Gastrocnemius medialis (tissue), 4 donors: ENCODE measurements around the gene PARD3B. TPM values are rescaled to one million over a fixed set of nuclear protein-coding genes. Genes with fewer than 3 reads are reported as not detected.

ENCODE experiments used
- ATAC-seq, 2 donors: fragments of 150-250 bp; one replicate each; pipeline ENCODE4 v1.9.1; 2016
- DNase-seq, 2 donors: peaks; one replicate each; pipeline ENCODE4 v3.0.0-alpha.2; 2019
- H3K27ac ChIP-seq, 4 donors: fragments of 200-600 bp; sonication (generic); 1 replicate in 1 of 4; 2 replicates in 3 of 4; pipeline ENCODE4 v1.5.1; 2016 to 2018; ENCODE audit warnings: mild to moderate bottlenecking in 2 of 4, moderate library complexity in 1 of 4
- H3K27me3 ChIP-seq, 3 donors: fragments of 200-600 bp; sonication (generic) in 2 of 3; 1 replicate in 1 of 3; 2 replicates in 2 of 3; pipeline versions ENCODE4 v1.5.1 to v1.6.0; 2016 to 2019; ENCODE audit warnings: mild to moderate bottlenecking in 1 of 3, moderate library complexity in 1 of 3
- H3K36me3 ChIP-seq, 2 donors: fragments of 200-600 bp; sonication (generic) in 1 of 2; one replicate each; pipeline ENCODE4 v1.5.1; 2017 to 2018
- H3K4me1 ChIP-seq, 2 donors: fragments of 200-600 bp; sonication (generic) in 1 of 2; one replicate each; pipeline ENCODE4 v1.5.1; 2016 to 2017; ENCODE audit warnings: mild to moderate bottlenecking in 2 of 2
- H3K4me3 ChIP-seq, 4 donors: fragments of 200-600 bp; sonication (generic) in 3 of 4; 1 replicate in 1 of 4; 2 replicates in 3 of 4; pipeline ENCODE4 v1.5.1; 2016 to 2019; ENCODE audit warnings: mild to moderate bottlenecking in 2 of 4
- H3K9me3 ChIP-seq, 3 donors: fragments of 200-600 bp; sonication (generic) in 2 of 3; 1 replicate in 1 of 3; 2 replicates in 2 of 3; pipeline ENCODE4 v1.5.1; 2016 to 2019
- POLR2A ChIP-seq, 2 donors: fragments of 450-650 bp; IDR thresholded peaks; one replicate each; pipeline ENCODE4 v1.6.1; 2017; ENCODE audit warnings: antibody characterized with exemption in 2 of 2, mild to moderate bottlenecking in 2 of 2, moderate library complexity in 2 of 2
- in situ Hi-C, 4 donors: fragments of 200-750 bp; cut with MboI; loops; one replicate each; pipeline versions ENCODE4 v1.15.0 to v1.8.0; 2017; ENCODE audit warnings: low sequenced_read_pairs in 4 of 4
- intact Hi-C: fragments of 100-400 bp; cut with DNase I; formaldehyde crosslinking; loops from one replicate; pipeline ENCODE4 v1.15.1; 2023; ENCODE audit warnings: low total_unique reads
- total RNA-seq, 4 donors: library from RNA; depleted of rRNA; stranded (reverse); fragments of >200 nt; gene quantifications; one replicate each; pipeline versions ENCODE4 v1.1.0 to v1.2.3, GENCODE V29; 2016
- TF ChIP-seq, protein P1 (sequence below), 5 experiments: fragments of 450-650 bp in 3 of 5; fragments of 200-600 bp in 2 of 5; sonication (generic) in 2 of 5; IDR thresholded peaks in 4 of 5; conservative IDR thresholded peaks in 1 of 5; 1 replicate in 4 of 5; 2 replicates in 1 of 5; pipeline ENCODE4 v1.5.1; 2016 to 2019; ENCODE audit warnings: antibody characterized with exemption in 5 of 5, mild to moderate bottlenecking in 3 of 5, moderate library complexity in 3 of 5

Gene PARD3B
- total RNA-seq, 4 donors from 2014 or later = 2.2 to 15.5 (median 4.6) TPM

DNA sequence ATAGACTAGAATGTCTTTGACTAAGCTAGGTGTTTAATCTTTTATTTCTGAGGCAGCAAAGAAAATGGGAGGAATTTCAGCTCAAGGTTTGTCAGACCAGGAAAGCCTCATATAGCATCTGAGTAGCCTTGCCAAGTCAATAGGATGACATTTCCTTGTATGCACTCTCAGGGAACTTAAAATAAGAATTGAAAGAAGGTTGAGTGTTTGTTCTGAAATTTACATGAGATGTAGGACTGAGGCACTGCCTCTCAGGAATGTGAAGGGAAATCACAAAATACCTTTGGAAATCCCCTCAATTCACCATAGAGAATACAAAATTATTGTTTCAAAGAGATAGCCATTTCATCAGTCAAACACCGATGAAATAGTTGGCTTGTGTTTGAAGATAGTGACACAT lies 745.0 kb downstream of the PARD3B start:
- in situ Hi-C loops = no loop called here
- Histone ChIP-seq H3K4me1 (no peaks in the 10 kb centered on the region), H3K27ac (no peak overlapping the region), H3K36me3 (no peaks in the 10 kb centered on the region), H3K9me3 (no peaks in the 10 kb centered on the region), H3K27me3 (no peaks in the 10 kb centered on the region), H3K4me3 (no peak overlapping the region)
- ATAC-seq = no peak
- no peak for DNase-seq
- intact Hi-C loops = no loop called here
- TF ChIP-seq, protein P1, sequence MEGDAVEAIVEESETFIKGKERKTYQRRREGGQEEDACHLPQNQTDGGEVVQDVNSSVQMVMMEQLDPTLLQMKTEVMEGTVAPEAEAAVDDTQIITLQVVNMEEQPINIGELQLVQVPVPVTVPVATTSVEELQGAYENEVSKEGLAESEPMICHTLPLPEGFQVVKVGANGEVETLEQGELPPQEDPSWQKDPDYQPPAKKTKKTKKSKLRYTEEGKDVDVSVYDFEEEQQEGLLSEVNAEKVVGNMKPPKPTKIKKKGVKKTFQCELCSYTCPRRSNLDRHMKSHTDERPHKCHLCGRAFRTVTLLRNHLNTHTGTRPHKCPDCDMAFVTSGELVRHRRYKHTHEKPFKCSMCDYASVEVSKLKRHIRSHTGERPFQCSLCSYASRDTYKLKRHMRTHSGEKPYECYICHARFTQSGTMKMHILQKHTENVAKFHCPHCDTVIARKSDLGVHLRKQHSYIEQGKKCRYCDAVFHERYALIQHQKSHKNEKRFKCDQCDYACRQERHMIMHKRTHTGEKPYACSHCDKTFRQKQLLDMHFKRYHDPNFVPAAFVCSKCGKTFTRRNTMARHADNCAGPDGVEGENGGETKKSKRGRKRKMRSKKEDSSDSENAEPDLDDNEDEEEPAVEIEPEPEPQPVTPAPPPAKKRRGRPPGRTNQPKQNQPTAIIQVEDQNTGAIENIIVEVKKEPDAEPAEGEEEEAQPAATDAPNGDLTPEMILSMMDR (IDR thresholded peaks at IDR 0.05 in 4 of 5, conservative IDR thresholded peaks at IDR 0.05 in 1 of 5) = no peak
- TF ChIP-seq POLR2A (IDR thresholded peaks at IDR 0.05) = no peak

DNA sequence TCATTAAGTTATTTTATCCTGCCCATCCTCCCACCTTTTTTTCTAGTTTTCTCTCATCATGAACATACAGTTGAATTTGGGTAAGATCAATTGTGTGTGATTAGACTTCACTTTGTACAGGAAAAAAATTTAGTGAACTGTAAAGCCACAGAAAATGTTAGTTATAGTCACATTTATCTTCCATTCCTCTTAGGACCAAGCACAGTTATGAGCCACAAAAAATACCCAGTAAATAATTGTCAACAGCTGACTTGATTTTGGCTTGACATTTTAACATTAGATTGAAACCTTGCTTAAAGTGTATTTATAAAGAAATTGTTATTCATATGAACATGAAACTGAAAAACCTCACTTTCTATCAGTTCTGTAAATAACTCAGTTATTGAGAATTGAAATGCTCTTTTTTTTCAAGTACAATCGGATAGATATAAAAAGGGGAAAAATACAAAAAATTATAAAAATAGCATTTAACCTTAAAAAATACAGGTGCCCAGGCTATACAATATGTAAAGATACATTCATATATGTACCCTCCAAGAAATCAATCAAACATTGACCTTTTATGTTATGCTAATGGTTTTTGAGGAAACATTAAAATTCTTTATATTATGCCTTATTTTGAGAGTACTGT lies 747.5 kb downstream of the PARD3B start:
- intact Hi-C loops = no loop called here
- H3K27ac ChIP-seq = no peak overlapping the region
- DNase-seq (no peak), ATAC-seq (no peak)
- TF ChIP-seq, protein P1 (IDR thresholded peaks at IDR 0.05 in 4 of 5, conservative IDR thresholded peaks at IDR 0.05 in 1 of 5) = no peak
- TF ChIP-seq POLR2A (IDR thresholded peaks at IDR 0.05) = no peak
- no peaks in the 10 kb centered on the region for H3K4me1 ChIP-seq
- no peak overlapping the region for H3K4me3 ChIP-seq
- H3K9me3 ChIP-seq = no peaks in the 10 kb centered on the region
- no peaks in the 10 kb centered on the region for H3K27me3 ChIP-seq
- in situ Hi-C loops = no loop called here
- H3K36me3 ChIP-seq = no peaks in the 10 kb centered on the region

DNA sequence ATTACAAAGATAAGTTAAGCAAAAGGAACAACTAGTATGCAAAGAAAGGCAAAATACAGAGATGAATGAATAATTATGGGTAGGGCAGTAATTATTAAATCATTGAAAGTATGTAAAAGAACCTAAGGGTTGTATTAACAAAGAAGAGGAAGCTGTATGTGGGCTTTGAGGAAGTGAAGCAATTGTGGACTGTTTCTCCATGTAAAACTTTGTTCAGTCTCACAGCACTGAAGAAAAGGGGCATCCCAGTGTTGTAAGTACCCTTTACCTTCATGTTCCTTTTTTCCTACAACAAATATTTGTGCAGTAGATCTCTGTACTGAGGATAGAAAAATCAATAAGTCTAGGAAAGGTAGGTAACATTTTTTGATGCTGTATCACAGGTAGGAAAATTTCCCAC lies 748.3 kb downstream of the PARD3B start:
- no peaks in the 10 kb centered on the region for H3K27me3 ChIP-seq
- H3K9me3 ChIP-seq = no peaks in the 10 kb centered on the region
- in situ Hi-C loops (no loop called here), intact Hi-C loops (no loop called here)
- H3K4me1 ChIP-seq = no peaks in the 10 kb centered on the region
- DNase-seq (no peak), ATAC-seq (no peak)
- TF ChIP-seq, protein P1 (IDR thresholded peaks at IDR 0.05 in 4 of 5, conservative IDR thresholded peaks at IDR 0.05 in 1 of 5) = no peak
- no peak for TF ChIP-seq POLR2A (IDR thresholded peaks at IDR 0.05)
- H3K36me3 ChIP-seq = no peaks in the 10 kb centered on the region
- H3K27ac ChIP-seq = no peak overlapping the region
- H3K4me3 ChIP-seq = no peak overlapping the region

DNA sequence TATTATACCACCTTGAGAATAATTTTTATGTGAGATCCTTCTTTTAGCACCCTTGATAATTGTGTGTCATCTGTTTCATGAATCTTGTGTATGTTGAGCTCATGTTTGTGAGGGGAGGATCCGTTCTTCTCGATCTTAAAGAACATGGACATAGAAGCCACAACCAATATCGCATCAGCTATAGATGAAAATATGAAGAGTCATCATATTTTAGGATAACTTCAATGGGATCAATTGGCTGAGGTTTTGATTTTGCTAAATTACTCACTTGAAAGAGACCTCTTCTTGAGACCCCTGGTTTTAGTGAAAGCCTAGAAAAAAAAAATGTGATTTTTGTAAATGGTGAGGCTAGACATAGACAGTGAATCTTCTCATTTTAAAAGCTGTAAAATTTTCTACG lies 751.7 kb downstream of the PARD3B start:
- Histone ChIP-seq H3K27ac (no peak overlapping the region), H3K4me1 (no peaks in the 10 kb centered on the region), H3K4me3 (no peak overlapping the region), H3K9me3 (no peaks in the 10 kb centered on the region), H3K27me3 (no peaks in the 10 kb centered on the region), H3K36me3 (no peaks in the 10 kb centered on the region)
- ATAC-seq (no peak), DNase-seq (no peak)
- TF ChIP-seq, protein P1 (IDR thresholded peaks at IDR 0.05 in 4 of 5, conservative IDR thresholded peaks at IDR 0.05 in 1 of 5) = no peak
- TF ChIP-seq POLR2A (IDR thresholded peaks at IDR 0.05) = no peak
- in situ Hi-C loops (no loop called here), intact Hi-C loops (no loop called here)

DNA sequence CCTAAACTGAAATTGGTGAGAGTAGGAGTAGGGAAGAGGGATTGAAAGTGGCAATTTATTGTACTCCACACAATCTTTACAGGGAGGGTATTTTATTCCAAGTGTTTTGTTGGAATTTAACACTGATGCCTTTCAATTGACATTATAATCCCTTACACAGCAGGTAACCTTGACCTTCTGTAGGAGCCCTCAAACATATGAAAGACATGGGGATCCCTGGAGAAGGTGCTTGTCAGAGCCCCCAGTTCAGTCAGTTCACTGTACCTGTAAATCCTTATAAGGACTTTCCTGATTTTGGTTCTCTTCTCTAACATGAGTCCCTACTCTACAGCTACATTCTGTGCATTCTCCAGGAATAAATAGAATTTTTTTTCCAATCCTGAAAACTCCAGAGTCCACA lies 752.1 kb downstream of the PARD3B start:
- in situ Hi-C loops = no loop called here
- no peak for ATAC-seq
- H3K9me3 ChIP-seq = no peaks in the 10 kb centered on the region
- DNase-seq = no peak
- no peaks in the 10 kb centered on the region for H3K36me3 ChIP-seq
- H3K27me3 ChIP-seq = no peaks in the 10 kb centered on the region
- intact Hi-C loops = no loop called here
- no peak overlapping the region for H3K27ac ChIP-seq
- no peaks in the 10 kb centered on the region for H3K4me1 ChIP-seq
- no peak overlapping the region for H3K4me3 ChIP-seq
- no peak for TF ChIP-seq POLR2A (IDR thresholded peaks at IDR 0.05)
- TF ChIP-seq, protein P1 (IDR thresholded peaks at IDR 0.05 in 4 of 5, conservative IDR thresholded peaks at IDR 0.05 in 1 of 5) = no peak
